Osteoblast (primary cell): ENCODE results near the gene SAMD4A. TPM values are rescaled to one million over a fixed set of nuclear protein-coding genes. Genes with fewer than 3 reads are reported as not detected.

Source experiments
- DNase-seq: peaks from one replicate; pipeline ENCODE4 v3.0.0; 2011; ENCODE audit warnings: low spot score, mixed read lengths; ENCODE audit not compliant: insufficient read length; ENCODE audit errors: missing footprints
- H2AFZ ChIP-seq: 2 replicates; pipeline ENCODE4 v1.6.0; 2011; ENCODE audit warnings: mild to moderate bottlenecking, low read length
- H3K27ac ChIP-seq: 2 replicates; pipeline ENCODE4 v1.5.1; 2011; ENCODE audit warnings: mild to moderate bottlenecking, low read depth, low read length, moderate library complexity
- H3K27me3 ChIP-seq: 2 replicates; pipeline ENCODE4 v1.6.0; 2012; ENCODE audit warnings: mild to moderate bottlenecking, control low read depth, inconsistent platforms, low read length, moderate library complexity; ENCODE audit not compliant: insufficient read depth
- H3K36me3 ChIP-seq: 2 replicates; pipeline ENCODE4 v1.5.1; 2011; ENCODE audit warnings: mild to moderate bottlenecking, low read length, control low read depth, moderate library complexity; ENCODE audit not compliant: insufficient read depth
- H3K4me1 ChIP-seq: 2 replicates; pipeline ENCODE4 v1.5.1; 2011; ENCODE audit warnings: mild to moderate bottlenecking, low read length, control low read depth, moderate library complexity; ENCODE audit not compliant: insufficient read depth
- H3K4me2 ChIP-seq: 2 replicates; pipeline ENCODE4 v1.6.0; 2011; ENCODE audit warnings: mild to moderate bottlenecking, low read length; ENCODE audit not compliant: insufficient read depth
- H3K4me3 ChIP-seq: fragments of 200-600 bp; sonication (generic); 3 replicates; pipeline ENCODE4 v1.5.1; 2012; ENCODE audit warnings: mild to moderate bottlenecking, low read length, inconsistent platforms; ENCODE audit not compliant: insufficient read depth
- H3K79me2 ChIP-seq: 2 replicates; pipeline ENCODE4 v1.6.0; 2012; ENCODE audit warnings: mild to moderate bottlenecking, low read length, control low read depth, inconsistent platforms; ENCODE audit not compliant: insufficient read depth
- H3K9me3 ChIP-seq: 2 replicates; pipeline ENCODE4 v1.5.1; 2011; ENCODE audit warnings: low read depth, low read length, control low read depth
- H4K20me1 ChIP-seq: 2 replicates; pipeline ENCODE4 v1.6.0; 2012; ENCODE audit warnings: mild to moderate bottlenecking, low read length, control low read depth; ENCODE audit not compliant: insufficient read depth
- total RNA-seq: library from RNA; depleted of rRNA; stranded (reverse); fragments of >200 nt; gene quantifications from 2 replicates; pipeline ENCODE4 v1.2.3, GENCODE V29; 2012
- TF ChIP-seq, protein P1 (sequence below): IDR thresholded peaks from 2 replicates; pipeline ENCODE4 v1.5.1; 2011; ENCODE audit warnings: mild to moderate bottlenecking, low read depth, low read length, moderate library complexity; ENCODE audit errors: extremely low read depth

SAMD4A gene
- 26.1 and 28.3 TPM in 2 replicates for total RNA-seq

GRCh38 chr14:54566410-54567223 lies at the start of gene SAMD4A:
SAMD4A (plus strand) TSS chr14:54567128; CDS start chr14:54567917, 789 bp downstream.
- peak within 1 kb of the TSS; percentile 18 for H2AFZ ChIP-seq
- H3K36me3 ChIP-seq = no peaks in the 10 kb centered on the region
- H4K20me1 ChIP-seq = peaks cover 4% of the 10 kb centered on the region
- peak within 1 kb of the TSS; percentile 85 for H3K27ac ChIP-seq
- peak within 1 kb of the TSS; percentile 86 for H3K4me3 ChIP-seq
- peaks cover 40% of the 10 kb centered on the region for H3K79me2 ChIP-seq
- H3K27me3 ChIP-seq = no peaks in the 10 kb centered on the region
- DNase-seq = peak; percentile 94
- peaks cover 52% of the 10 kb centered on the region for H3K4me1 ChIP-seq
- TF ChIP-seq, protein P1, sequence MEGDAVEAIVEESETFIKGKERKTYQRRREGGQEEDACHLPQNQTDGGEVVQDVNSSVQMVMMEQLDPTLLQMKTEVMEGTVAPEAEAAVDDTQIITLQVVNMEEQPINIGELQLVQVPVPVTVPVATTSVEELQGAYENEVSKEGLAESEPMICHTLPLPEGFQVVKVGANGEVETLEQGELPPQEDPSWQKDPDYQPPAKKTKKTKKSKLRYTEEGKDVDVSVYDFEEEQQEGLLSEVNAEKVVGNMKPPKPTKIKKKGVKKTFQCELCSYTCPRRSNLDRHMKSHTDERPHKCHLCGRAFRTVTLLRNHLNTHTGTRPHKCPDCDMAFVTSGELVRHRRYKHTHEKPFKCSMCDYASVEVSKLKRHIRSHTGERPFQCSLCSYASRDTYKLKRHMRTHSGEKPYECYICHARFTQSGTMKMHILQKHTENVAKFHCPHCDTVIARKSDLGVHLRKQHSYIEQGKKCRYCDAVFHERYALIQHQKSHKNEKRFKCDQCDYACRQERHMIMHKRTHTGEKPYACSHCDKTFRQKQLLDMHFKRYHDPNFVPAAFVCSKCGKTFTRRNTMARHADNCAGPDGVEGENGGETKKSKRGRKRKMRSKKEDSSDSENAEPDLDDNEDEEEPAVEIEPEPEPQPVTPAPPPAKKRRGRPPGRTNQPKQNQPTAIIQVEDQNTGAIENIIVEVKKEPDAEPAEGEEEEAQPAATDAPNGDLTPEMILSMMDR = peak; percentile 22
- H3K9me3 ChIP-seq = no peaks in the 10 kb centered on the region
- H3K4me2 ChIP-seq = peak within 1 kb of the TSS; percentile 93

DNA sequence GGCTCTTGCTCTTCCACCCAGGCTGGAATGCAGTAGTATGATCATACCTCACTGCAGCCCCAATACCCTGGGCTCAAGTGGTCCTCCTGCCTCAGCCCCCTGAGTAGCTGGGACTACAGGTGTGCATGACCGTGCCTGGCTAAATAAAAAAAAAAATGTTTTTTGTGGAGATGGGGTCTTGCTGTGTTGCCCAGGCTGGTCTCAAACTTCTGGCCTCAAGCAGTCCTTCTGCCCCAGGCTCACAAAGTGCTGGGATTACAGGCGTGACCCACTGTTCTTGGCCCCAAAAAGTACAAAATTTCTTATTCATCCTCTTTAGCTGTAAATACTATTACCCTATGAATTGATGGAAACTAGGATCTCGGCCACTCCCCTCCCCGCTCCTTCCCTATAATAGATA lies 42.5 kb upstream of the SAMD4A start:
- TF ChIP-seq, protein P1 = no peak
- Histone ChIP-seq H3K27ac (no peak overlapping the region), H2AFZ (no peak overlapping the region), H4K20me1 (no peaks in the 10 kb centered on the region), H3K36me3 (peaks cover 13% of the 10 kb centered on the region), H3K4me2 (no peak overlapping the region), H3K4me3 (no peak overlapping the region), H3K4me1 (no peaks in the 10 kb centered on the region), H3K79me2 (peaks cover 8% of the 10 kb centered on the region), H3K27me3 (no peaks in the 10 kb centered on the region), H3K9me3 (no peaks in the 10 kb centered on the region)
- no peak for DNase-seq

- no peak overlapping the region for H3K4me3 ChIP-seq
- no peaks in the 10 kb centered on the region for H3K79me2 ChIP-seq
- no peaks in the 10 kb centered on the region for H3K36me3 ChIP-seq
- no peak overlapping the region for H3K27ac ChIP-seq
- no peaks in the 10 kb centered on the region for H3K27me3 ChIP-seq
- no peak for DNase-seq
- H3K9me3 ChIP-seq = no peaks in the 10 kb centered on the region
- TF ChIP-seq, protein P1 = no peak
- H3K4me2 ChIP-seq = no peak overlapping the region
- no peak overlapping the region for H2AFZ ChIP-seq
- no peaks in the 10 kb centered on the region for H4K20me1 ChIP-seq
- peaks cover 5% of the 10 kb centered on the region for H3K4me1 ChIP-seq
These were observed 38.0 kb upstream of the SAMD4A start for GRCh38 chr14:54528973-54529372.

DNA sequence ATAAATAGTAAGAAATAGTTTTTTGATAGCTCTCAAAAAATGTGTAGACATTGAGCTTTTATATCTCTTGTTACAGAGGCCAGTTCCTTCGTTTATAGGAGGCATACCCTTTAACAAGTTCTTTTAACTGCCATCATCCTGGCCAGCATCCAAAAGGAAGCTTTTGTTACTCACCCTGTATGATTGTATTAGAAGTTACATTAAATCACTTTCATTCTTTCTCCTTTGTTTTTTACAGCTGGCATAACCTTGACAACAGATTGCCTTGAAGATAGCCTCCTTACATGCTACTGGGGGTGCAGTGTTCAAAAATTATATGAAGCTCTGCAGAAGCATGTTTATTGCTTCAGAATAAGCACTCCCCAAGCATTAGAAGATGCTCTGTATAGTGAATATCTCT lies 37.1 kb upstream of the SAMD4A start:
- Histone ChIP-seq H3K79me2 (no peaks in the 10 kb centered on the region), H3K4me2 (no peak overlapping the region), H3K4me3 (no peak overlapping the region), H3K27me3 (no peaks in the 10 kb centered on the region), H3K27ac (no peak overlapping the region), H4K20me1 (no peaks in the 10 kb centered on the region), H2AFZ (no peak overlapping the region), H3K4me1 (peaks cover 5% of the 10 kb centered on the region), H3K9me3 (no peaks in the 10 kb centered on the region), H3K36me3 (no peaks in the 10 kb centered on the region)
- TF ChIP-seq, protein P1 = no peak
- DNase-seq = peak; percentile 73
